Stimulated activated CD8-positive, alpha-beta memory T cell treated with anti-CD3 and anti-CD28 coated beads, Interleukin-7, amount 100 ng/mL, for 1 hour (primary cell): Measurements from ENCODE around the gene KLF7.

Experiments
- DNase-seq, 2 donors: peaks; one replicate each; pipeline ENCODE4 v3.0.0-alpha.2; 2020; ENCODE audit warnings: low read depth in 2 of 2

The KLF7 gene

DNA sequence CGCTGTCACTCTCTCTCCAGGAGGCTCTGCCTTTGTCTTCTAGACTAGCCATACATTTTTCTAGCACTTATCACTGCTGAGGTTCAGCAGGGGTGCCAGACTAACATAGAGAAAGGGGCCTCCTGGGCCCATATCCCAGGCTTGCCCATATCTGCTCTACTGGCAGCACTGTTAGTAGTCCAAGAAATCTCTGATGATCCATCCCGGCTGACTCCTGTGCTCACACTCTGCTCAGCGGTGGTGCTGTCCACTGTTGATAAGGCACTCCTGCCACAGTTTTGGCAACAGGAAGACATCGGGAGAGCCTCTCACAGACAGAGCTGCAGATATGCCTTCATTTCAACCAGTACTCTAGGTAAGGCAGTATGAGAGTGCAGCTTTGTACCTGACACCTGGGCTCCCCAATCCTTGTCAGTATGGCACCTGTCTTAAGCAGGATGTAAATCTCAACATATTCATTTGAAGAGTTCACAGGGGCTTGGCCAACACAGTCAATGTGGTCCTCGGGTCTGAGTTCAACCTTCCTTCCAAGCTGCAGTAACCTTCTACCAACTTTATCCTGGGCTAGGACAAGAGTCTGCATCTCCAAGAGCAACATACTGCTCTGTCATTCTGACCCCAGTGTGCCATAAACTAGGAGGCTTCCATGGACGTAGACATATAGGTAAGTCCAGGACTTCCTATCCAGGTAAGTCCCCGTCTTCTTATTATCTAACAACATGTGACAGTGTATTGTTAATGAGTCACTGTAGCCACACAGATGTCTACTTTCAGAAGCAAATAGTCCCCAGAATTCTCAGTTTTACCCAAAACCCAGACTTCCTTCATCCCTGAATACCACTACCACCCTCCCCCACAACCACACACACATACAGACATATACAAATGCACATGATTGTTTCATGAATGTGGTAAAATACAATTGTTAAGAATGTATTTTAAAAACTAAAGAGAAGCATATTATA, 16.2 kb downstream of the KLF7 start:
- no peak for DNase-seq

DNA sequence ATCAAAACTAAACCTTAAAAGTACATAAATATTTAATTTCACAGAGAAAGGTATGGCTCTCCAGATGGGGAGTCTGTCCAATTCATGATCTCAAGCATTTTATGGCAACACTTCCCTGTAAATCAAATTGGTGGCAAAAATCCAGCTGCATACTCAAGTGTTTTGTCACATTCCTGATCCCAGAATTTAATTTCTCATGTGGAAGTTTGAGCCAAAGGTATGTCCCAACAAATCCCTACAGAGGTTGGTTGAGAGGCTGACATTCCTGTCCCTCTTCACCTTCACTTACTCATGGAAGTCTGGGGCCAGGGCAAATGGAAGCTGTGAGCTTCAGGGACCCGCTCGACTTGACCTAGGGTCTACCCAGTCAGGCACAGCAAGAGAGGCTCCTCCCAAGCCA, 17.7 kb downstream of the KLF7 start:
- no peak for DNase-seq

DNA sequence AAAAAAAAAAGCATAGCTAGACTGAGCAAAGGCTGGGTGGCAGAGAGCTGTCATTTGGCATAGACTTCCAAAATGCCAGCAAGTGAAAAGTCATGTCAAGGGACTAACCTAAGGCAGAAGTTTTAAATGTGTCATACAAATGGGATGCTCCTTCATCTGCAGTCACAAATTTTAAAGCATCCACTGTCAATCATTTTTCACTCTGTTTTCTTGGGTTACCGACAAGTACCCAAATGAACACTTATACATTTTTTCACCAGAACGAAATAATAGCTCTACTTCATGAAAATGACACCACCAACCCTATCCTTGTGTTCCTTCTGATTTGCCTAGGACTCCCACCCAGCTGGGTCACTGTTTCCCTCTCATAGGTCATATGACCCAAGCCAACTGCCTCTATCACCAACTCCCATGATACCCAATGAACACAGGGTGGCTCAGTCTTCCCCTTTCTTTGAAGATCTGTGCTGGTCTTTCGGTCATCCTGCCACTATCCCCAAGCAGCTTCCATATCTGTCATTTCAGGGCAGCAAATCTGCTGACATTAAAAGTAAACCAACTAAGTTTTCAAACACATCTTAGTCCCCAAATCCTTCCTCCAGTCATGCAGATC, 21.5 kb downstream of the KLF7 start:
- no peak for DNase-seq

DNA sequence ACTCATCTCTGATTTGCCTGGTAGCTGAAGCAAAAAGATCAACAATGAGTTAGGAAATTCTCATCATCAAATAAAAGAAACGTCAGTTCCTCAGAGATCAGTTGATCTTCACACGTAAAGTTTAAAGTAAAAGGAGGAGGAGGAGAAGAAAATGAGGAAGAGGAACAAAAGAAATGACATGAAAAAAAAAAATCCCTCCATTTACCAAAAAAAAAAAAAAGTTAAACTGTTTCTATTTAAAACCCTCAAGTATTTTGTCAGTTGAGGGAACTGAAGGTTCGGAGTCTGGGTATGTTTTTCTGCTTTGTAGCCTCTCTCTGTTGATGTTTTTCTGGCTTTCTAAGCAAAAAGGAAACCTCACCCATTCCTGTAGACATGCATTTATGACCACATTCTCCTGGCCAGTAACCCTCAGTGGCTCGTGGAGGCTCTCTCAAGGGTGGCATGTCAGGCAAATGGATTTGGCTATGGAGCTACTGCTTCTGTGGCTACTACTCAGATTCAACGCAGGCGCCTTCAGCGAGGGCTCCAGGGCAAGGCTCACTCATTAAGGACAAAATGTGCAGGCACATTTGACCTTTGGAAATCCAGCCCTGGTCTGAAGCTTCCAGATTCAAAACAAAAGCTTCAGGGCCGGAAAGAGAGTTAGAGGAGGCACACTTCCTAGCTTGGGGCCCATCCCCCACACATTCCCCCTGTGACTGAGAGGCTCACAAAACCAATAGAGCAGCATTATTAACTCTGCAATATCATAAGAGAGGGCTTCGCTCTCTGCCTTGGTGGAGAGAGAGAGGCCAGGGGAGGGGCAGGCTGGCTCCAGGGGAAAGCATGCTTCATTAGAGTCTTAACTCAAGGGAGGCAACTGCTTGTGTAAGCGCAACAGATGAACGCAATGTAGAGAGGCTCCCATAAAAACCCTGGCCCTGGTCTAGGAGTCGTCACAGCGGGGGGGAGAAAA, 22.3 kb downstream of the KLF7 start:
- DNase-seq, result peak in 1 of 2 donors; percentile 9

DNA sequence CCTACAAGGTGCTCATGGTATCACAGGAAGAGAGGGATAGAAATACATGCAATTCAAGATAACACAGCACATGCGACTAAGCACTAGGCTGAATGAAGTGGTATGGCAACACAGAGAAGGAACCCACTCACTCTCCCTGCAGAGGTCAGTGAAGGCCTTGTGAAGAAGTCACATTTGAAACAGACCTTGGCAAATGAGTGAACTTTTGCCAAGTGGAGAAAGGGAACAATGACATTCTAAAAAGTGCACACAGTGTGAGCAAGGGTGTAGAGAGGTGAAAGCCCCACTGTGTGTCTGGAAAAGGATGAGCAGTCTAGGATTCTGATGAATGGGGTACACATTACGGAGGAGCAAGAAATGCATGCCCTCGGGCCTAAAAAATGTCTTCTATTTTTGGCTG, 23.3 kb downstream of the KLF7 start:
- DNase-seq, result no peak

DNA sequence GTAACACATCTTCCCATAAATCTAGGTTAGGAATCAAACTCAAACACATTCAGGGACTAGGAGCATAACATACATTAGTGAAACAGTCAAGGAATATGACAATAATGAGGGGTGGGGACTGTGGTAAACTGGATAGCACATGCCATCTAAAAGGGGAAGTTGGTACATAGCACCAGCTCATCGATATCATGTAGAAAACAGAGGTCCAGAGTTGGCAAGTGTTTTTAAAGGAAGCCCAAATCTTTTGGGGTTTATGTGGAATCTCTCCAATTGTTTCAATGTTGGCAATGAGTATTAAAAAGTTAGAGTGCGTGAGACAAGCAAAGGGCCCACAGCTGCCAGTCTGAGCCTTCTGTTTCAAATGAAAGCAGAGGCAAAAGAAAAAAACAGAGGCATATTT, 24.4 kb downstream of the KLF7 start:
- no peak for DNase-seq

DNA sequence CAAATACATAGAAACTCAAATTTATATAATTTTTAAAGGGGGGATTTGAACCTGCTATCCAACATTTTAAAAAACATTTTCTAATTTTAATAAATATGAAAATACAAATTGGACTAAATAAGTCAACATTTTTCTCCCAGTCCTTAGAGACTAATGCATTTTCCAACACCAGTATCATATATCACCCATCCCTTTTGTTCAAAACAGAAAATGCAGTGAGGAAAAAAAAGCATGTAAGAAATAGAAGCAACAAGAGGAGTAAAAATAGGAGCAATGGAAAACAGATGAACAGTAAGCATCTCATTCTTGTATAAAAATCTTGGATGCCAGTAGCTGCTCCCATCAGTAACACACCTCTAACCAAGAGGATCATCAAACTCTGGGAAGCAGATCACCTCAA, 25.5 kb downstream of the KLF7 start:
- DNase-seq, result no peak

DNA sequence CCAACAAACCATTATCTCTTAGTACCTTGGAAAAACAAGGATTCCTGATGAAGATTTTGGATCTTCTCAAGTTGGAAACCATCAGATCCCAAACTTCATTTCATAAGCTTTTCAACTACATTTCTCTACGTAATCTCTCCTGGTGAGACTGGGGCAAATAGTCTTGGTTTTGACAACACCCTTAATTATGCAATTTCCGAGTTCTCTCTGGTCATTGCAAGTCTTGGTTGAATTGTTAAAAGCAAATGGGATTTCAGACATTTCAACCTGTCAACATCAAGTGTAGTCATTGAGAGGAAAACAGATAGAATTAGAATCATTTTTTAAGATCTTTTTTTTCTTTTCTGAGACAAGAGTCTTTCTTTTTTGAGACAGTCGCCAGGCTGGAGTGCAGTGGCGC, 26.2 kb downstream of the KLF7 start:
- no peak for DNase-seq

DNA sequence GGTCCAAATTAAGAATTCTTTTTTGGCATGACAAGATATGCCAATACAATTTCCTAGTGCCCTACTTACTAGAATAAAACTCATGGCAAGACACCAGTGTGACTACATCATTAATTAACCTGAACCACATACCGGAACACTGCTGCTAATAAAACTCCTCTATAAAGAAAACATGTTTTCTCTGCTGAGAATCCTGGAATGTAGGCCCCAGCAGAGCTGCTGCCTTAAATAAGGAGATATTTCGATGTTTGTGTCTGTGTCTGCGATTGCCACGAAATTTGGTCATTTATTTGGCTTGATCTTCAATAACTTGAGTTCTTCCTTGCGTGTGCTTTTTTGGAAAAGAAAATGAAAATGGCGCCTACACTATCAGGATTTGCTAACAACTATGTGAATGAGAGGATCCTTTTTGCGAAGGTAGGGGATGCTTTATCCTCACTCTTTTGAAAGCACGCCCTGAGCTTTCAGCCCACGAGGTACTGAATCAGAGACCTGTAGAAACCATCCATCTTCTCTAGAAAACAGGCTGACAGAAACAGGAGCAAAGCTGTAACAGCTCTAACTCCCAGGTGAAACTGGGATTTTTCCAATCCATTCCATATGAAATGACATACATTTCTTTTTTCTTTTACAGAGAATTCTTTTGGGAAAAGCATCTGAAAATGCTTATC, 27.0 kb downstream of the KLF7 start:
- no peak for DNase-seq

DNA sequence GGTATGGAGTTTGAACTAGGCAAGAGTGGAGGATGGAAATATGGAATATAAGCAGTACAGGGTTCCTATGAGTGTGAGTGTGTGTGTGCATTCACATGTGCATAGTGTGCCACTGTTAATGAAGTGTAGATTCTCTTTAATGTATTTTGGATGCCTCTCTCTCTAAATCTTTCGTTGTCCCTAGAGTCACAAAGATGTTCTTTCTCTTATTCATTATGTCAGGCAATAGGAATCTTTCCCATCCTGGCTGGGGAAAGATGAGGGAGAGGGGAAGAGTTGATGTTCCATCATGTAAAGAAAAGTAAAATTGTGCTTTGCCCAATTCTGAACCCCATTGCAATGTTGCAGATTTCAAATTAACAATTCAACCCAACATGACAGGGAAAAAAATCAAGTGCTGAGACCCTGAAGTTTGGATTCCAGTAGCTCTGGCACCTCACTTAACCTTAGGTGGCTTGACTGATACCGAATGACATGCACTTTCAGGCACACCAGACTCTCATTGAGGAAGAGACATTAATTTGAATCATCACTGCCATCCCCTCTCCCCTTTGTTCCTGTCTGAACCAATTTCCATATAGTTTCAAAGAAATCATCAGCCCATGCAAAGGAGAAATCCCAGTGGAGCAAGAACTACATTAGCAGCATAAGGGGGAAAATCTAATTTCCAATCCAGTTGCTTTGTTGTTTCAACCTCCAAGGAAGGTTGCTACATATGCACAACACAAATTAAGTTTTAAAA, 28.0 kb downstream of the KLF7 start:
- no peak for DNase-seq

DNA sequence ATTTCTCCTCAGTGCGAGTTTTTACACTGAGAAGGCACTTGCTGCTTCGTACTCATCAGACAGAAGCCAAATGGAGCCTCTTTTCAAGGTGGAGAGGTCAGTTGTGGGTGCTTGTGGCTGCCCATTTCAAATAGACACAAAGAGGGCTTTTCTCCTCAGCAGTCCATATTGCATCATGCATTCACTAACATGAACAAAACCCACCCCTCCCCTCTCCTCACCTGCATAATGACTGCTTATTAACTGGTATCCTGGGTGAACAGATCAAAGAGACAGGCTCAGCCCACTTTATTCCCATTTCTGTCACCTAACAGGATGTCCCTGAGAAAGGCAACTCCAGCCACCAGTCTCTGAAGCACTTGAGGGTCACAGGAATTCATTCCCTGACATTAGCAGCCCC, 28.9 kb downstream of the KLF7 start:
- no peak for DNase-seq

DNA sequence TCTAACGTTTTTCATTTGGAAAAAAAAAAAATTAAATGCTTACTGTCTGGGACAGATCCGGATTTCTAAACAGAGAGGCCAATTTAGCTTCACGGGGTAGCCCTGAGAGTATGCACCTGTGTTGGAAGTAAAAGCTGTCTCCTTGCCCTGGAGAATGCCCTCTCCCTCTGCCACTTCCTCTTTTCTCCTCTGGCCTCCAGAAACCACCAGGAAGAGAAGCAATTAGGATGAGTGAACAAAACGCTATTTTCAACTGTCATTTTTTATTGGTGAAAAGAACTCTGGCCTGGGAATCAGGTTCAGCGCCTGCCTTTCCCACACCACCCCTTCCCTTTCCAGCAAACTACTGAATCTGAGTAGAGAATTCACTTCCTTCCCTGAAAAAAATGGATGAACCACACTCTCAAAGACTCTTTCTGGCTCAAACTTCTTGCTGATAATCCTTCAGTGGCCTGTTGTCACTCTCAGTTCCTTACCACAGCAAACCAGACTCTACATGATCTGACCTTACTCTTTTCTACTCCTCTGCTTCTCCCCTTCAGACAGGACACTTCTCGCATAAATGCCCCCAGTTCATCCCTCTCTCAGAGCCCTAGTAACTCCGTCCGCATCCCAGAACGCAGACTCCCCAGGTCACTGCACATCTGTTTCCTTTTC, 29.8 kb downstream of the KLF7 start:
- DNase-seq, result no peak

DNA sequence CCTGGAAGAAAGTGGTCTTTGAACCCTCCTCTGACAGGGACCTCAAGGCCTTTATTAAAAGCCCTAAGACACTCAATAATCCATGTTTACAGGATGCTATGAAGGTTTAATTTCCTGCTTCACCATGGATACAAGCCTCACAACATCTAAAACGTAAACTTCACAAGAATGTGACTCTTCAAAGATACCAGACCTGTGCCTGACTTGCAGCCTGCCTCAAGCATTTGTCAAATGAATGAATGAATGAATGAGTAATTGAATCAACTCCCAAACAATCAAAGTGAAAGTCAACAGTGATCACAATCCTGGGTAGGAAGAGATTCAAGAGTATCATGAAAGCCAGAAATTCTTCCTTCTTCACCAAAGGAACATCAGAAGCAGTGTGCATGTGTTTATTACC, 30.4 kb downstream of the KLF7 start:
- DNase-seq, result no peak

DNA sequence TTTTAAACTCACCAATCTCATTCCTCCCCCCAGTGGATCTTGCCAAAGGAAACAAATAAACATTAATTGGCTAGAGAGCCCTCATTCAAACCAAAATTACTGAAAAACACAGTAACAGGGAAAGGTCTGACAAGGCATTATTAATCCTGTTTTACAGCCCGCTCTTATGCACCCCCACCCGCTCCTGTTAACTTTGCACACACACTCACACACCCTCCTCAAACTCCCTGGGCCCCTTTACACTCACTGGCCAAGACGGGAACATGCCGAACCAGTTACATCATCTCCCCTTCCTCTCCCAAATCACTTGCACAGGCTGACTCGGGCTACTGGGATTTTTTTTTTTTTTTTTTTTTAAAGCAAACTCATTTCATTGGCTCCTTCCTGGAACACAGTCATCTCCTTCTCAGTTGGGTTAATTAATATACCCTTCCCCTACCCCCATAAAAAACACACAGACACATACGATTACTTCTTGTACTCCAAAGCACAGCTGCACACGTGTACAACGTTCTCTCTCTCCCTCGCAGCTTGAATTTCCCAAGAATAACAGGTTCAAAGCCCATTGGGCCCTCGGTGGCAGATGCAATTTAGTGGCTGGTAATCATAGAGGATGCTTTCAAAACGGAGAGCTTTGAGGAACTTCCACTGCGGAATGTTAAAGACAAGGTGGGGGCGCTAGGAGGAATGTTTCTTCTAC, 31.8 kb downstream of the KLF7 start:
- DNase-seq, result no peak

DNA sequence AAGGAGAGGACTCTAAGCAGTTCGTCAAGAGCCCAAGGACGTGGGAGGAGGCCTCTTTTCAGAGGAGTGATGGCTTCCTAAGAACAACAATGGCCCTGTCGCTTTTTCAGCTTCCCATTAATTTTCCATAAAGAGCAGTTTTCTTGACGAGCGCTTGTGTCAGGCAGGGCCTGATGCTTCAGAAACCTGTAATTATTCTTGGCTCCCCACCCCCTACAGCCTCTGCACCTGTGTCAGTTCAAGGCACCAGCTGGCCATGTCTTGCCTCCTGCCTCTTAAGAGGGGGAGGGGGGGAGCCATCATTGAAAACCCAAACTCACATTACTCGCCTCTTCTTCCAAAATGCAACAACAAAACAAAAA, 32.3 kb downstream of the KLF7 start:
- no peak for DNase-seq

DNA sequence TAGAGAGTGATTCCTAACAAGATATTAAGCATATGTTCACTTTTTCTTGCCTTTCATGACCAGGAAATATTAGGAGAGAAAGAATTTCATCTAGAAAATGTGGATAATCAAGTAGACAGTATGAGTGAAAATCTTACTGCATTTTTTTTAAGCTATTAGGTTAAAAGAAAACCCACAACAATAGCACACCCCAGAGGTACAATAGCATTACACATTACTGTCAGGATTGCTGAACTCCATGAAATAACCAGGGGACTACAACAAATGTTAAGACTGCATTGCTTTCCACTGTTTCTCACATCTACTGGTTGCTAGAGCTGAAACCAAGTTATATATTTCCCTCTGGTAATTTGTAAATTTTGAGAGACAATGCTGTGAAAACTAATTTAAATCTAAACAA, 33.7 kb downstream of the KLF7 start:
- DNase-seq, result no peak

DNA sequence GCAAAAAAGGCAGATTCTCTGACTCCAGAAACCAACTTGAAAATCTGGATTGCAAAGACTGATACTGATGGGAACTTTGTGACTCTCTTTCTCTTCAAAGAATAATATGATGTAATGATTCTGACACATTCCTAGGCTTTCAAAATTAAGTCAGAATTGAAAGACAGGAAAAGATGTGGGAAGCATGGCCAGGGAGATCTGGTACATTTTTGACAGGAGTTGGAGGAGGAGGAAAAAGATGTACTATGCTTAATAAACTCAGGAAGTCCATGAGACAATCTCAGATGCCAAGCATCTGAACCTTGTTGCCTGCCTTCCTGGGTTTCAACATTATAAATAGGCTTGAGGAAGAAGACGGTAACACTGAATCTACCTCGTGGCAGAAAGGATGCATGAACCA, 34.2 kb downstream of the KLF7 start:
- no peak for DNase-seq

DNA sequence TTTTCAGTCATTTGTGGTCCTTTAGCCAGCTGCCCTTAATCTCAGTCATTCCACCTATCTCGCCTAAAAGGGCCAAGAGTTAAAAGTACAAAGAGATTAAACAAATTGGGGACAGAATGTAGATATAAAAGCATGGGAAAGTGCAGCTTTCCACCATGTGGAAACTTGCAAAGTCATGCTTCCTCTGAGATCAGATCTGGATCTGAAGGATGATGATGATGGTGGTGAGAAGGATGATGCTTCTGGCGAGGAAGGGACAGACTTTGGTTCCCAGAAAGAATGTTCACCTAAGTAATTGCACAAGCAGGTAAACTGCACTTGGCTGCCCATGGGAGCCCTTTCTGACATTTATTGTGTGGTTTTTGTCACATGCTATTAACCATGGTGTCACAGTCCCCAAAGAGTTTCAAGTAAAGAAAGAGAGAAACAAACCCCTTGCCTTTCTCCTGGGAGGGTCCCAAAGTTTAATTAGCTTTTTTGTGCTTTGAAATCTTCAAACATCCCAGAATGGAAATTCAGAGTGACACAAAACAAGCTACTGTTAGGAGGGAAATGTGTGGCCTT, 34.7 kb downstream of the KLF7 start:
- no peak for DNase-seq

DNA sequence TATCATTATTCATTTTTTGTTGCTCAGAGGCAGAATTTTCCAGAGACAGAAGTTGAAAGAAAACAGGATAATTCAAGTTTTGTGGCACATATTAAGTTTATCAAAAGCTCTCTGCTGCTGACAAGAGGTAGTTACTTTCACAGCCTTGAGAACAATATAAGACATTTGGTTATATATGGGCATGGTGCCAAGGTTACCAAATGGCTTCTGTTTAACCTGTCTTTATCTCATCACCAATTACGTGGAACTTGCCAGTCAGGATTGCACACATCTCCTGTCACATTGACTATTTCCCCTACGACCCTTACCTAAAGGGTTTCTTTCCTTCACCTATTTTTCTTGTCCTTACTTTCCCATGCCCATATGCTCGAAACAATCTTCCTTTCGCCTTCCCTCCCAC, 35.9 kb downstream of the KLF7 start:
- no peak for DNase-seq

DNA sequence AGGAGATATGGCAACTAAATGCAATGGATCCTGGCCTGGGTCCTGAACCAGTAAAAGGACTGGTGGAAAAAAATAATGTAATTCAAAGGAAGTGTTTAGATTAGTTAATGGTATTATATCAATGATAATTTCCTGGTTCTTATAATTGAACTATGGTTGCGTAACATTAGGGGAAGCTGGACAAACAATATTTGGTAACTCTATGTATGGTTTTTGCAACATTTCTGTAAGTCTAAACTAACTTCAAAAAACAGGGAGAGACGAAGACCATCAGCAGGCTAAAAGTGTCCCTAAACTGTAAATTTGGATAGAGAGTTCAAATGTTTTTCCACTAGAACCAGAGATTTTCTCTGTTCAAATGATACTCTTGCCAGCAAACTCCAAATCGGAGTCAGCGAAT, 36.9 kb downstream of the KLF7 start:
- no peak for DNase-seq
